Inferior parietal cortex (tissue), 1 donor: Measurements from ENCODE around the gene TMEM89.
A peak's percentile ranks its signal among the peaks of the same experiment; 100 is the strongest.

Experiments
- DNase-seq: peaks from one replicate; pipeline ENCODE4 v3.0.0-alpha.2; 2016; ENCODE audit errors: extremely low spot score

Gene TMEM89

DNA sequence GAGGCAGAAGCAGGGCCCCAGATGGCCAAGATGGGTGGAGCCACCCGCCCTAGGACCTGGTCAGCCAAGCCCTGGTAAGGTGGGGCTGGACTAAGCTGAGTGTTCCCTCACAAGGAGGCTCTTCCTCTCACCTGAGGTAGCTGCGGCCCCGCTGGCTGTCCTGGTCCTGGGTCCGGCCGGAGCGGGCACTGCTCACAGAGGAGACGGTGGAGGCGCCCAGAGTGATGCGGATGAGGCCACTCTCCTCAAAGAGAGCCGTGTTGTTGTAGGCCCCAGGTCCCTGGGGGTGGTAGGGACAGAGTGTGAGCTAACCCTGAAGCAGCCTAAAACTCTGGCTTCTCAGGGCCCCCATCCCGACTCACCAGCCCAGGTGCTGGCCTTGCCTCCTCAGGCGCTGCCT, 21.0 kb upstream of the TMEM89 start:
- DNase-seq = no peak

DNA sequence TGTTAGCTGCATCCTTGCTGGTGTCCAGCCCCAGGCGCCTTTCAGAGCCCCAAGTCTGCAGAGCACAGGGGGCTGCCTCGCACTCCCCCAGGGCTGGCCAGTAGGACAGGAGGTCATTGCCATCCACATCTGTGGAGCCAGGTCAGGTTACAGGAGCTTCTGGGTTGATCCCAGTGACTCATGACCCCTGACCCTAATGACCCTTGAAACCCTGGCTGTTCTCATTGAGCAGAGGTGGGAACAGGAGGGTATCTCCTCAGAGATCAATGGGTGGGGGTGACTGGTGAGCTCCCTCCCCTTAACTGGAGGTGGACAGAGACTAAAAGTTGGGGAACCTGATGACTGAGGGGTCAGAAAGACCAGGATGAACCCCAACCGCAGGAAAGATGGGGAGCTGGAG, 19.8 kb upstream of the TMEM89 start:
- DNase-seq = no peak

DNA sequence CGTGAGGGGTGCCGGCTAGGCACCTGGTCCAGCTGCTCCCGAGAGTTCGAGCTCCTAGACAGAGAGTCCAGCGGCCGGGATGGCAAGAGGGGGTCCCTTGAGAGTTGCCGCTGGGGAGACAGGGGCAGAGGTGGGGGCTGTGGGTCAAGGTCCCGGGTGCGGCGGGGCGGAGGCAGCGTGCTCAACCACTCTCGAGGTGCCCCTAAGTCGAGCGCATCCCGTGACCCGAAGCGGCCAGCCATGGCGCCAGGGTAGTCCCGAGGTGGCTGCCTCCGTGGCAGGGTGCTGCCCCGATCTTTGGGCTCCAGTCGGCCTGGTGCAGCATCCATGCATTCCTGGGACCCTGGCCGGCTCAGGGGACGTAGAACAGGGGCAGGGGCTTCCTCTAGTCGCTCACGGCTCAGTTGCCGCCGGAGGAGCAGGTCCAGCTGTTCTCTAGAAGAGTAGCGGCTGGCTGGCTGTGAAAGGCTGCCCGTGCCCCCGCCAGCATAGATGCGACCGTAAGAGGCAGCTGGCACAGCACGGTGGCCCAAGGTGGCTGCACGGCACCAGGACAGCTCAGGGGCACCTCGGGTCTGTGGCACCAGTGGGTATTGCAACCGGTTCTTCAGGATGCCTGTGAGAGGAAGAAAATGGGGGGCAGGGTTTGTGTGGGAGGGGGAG, 18.5 kb upstream of the TMEM89 start:
- no peak for DNase-seq

- DNase-seq = no peak
These were observed 15.7 kb upstream of the TMEM89 start for GRCh38 chr3:48637305-48637704.

- no peak for DNase-seq
These were observed 14.6 kb upstream of the TMEM89 start for GRCh38 chr3:48636149-48636655.

GRCh38 chr3:48635222-48636021, 13.9 kb upstream of the TMEM89 start, which contains the start of gene SLC26A6:
SLC26A6 (minus strand) TSS chr3:48635461; CDS start chr3:48635393, 68 bp downstream.
- peak; percentile 94 for DNase-seq

GRCh38 chr3:48634661-48635221, 13.2 kb upstream of the TMEM89 start:
- peak; percentile 15 for DNase-seq

GRCh38 chr3:48633743-48634142, 12.2 kb upstream of the TMEM89 start:
- no peak for DNase-seq

GRCh38 chr3:48633256-48633655, 11.7 kb upstream of the TMEM89 start:
- DNase-seq = no peak

DNA sequence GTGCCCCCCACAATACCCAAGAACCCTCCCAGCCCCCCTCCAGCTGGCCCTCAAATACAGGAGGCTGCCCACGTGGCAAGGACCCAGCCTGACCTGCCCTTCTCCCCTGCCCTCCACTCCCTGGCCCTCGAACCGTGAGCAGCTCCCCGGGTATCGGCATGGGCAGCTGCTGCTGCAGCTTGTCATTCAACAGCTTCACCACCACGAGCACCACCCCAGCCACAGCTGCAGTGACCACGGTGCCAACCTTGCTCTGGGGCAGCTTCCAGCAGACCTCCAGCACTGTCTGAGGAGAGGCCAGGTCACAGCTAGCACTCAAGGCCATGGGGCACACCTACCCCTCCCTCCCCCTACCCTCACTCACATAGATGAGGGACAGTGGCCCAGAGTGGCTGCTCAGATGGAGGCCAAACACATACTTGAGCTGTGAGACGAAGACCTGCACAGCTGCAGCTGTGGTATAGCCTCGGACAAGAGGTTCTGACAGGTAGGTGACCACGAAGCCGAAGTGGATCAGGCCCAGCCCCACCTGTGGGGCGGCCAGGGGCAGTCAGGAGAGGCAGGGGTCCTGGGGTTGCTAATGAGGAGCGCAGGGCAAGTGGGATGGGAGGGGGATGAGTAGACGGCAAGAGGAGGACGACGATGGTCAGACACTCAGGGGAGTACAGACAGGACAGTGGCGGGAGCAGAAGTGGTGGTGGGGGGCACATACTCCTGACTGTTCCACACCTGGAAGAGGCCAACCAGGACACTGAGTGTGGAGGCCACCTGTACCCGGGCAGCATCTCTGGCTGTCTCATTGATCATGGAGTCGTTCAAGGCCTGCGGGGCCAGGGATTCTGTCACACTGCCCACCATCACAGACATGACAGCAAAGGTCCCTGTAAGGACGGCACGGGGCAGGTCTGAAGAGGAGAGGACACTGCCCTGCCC, 10.2 kb upstream of the TMEM89 start:
- no peak for DNase-seq

DNA sequence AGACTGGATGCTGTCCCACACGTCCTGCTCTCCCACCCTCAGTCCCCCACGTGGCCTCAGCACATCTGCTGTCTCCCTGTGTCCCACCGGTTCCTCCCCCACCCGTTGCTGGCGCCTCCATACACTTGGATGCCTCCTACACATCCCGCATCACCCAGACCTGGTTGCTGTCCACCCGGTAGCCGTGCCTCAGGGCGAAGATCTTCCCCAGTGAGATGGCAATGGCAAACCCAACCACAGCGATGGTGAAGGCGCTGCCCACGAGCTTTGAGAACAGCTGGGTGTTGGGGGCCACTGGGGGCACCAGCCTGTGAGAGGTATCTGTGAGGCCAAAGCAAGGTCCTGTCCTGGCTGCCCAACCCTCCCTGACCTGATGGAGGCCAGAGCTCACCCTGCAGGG, 9.3 kb upstream of the TMEM89 start:
- no peak for DNase-seq

GRCh38 chr3:48630407-48630806, 8.8 kb upstream of the TMEM89 start:
- DNase-seq = no peak

DNA sequence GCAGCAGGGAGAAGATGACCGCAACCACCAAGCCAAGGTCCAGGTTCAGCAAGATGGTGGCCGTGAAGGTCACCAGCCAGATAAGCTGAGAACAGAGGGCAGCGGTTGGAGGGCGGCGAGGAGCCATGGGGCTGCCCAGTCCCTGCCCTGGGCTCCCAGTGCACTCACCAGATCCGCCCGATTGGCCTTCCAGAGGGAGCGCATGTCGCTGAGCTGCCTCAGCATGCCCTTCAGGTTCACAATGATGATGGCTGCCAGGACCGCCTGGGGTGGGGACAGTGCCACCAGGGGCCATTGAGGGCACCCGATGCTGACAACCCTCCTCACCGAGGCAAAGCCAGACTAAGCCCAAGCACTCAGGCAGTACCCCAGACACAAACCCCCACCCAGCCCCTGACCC, 8.3 kb upstream of the TMEM89 start:
- DNase-seq = no peak

DNA sequence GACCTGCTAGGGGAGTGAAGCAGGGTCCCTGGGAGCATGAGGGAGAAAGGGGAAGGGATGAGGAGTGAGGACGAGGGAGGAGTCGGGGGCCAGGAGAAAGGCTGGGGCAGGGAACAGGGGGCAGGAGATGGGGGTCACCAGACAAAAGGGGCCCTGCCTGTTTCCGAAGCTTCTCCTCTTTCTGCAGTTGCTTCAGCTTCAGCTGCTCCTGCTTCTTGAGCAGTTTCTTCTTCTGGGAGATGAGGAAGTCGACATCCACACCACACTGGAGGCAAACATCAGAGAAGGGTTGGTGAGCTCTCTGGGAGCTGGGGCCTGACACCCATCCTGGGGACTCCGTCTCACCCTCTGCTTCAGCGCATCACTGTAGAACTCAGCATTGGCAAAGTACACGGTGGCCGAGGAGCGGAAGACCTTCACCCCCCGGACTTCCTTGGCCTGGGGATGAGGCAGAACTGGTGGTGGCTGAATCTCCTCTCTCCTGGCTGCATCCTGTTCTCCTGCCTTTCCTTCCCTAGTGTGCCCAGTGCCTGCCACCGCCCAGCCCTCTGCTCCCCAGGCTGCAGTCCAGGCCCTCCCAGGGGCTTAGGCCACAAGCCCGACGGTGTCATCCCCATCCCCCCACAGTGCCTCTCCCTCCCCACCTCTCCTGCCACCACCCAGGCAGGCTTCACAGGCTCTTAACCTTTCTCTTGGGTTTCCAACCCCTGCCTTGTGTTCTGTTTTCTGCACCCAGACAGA, 6.9 kb upstream of the TMEM89 start:
- DNase-seq = no peak

- DNase-seq = no peak
These were observed 4.0 kb upstream of the TMEM89 start for GRCh38 chr3:48625600-48625999.

GRCh38 chr3:48624767-48625166, 3.2 kb upstream of the TMEM89 start:
- no peak for DNase-seq

GRCh38 chr3:48623851-48624547, 2.4 kb upstream of the TMEM89 start:
- DNase-seq = no peak

GRCh38 chr3:48619541-48620524, 1.7 kb downstream of the TMEM89 start:
- DNase-seq = no peak

DNA sequence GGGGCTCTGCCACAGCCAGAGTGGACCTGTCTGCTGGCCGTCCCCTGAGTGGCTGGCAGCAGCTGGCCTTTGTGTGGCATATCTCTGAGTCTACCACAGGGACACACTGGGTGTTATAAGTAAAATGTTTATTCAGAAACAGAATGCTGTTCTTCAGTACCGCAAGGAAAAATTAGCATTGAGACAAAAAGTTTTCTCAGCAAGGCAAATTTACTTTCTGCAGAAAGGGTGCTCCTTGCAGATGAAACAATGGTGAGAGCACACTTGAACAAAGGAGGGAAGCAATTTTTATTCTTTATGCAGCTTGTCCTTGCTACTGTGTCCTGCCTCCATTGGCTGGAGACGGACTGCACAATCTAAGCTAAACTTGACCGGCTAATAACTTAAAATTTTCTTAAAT, 4.0 kb downstream of the TMEM89 start:
- DNase-seq = no peak
